H54 (cell line): ENCODE data around the gene CCDC187.

Experiments
- DNase-seq: peaks from one replicate; pipeline ENCODE4 v3.0.0; 2011; ENCODE audit warnings: low spot score, mixed read lengths; ENCODE audit not compliant: insufficient read length
- FAIRE-seq: peaks from 3 replicates; lab custom pipeline; 2011; peaks lifted over from hg19 to GRCh38; lab: Jason Lieb, UNC
- POLR2A ChIP-seq: IDR thresholded peaks from 2 replicates; pipeline ENCODE4 v1.6.1; 2011; ENCODE audit warnings: low read depth, mild to moderate bottlenecking, low read length

CCDC187 gene

GRCh38 chr9:136317695-136318094 lies 13.8 kb upstream of the CCDC187 start:
- no peak for DNase-seq
- no peak for TF ChIP-seq POLR2A
- no peak for FAIRE-seq

GRCh38 chr9:136316896-136317676 lies 13.2 kb upstream of the CCDC187 start:
- TF ChIP-seq POLR2A, result no peak
- no peak for FAIRE-seq
- DNase-seq, result no peak

GRCh38 chr9:136316271-136316751 lies 12.4 kb upstream of the CCDC187 start:
- no peak for DNase-seq
- TF ChIP-seq POLR2A, result no peak
- FAIRE-seq, result no peak

GRCh38 chr9:136314944-136315343 lies 11.1 kb upstream of the CCDC187 start:
- DNase-seq (no peak), FAIRE-seq (no peak)
- no peak for TF ChIP-seq POLR2A

- FAIRE-seq (no peak), DNase-seq (no peak)
- no peak for TF ChIP-seq POLR2A
Measured at GRCh38 chr9:136314056-136314416, 10.1 kb upstream of the CCDC187 start.

GRCh38 chr9:136313111-136314055 lies 9.5 kb upstream of the CCDC187 start:
- DNase-seq, result no peak
- no peak for FAIRE-seq
- no peak for TF ChIP-seq POLR2A

- peak; percentile 96 for DNase-seq
- no peak for TF ChIP-seq POLR2A
- no peak for FAIRE-seq
Measured at GRCh38 chr9:136312436-136312835, 8.5 kb upstream of the CCDC187 start.

- FAIRE-seq (no peak), DNase-seq (no peak)
- TF ChIP-seq POLR2A, result no peak
Measured at GRCh38 chr9:136312009-136312375, 8.1 kb upstream of the CCDC187 start.

- DNase-seq, result peak; percentile 86
- TF ChIP-seq POLR2A, result no peak
- no peak for FAIRE-seq
Measured at GRCh38 chr9:136311051-136312008, 7.4 kb upstream of the CCDC187 start.

GRCh38 chr9:136310273-136311030 lies 6.6 kb upstream of the CCDC187 start:
- TF ChIP-seq POLR2A, result no peak
- DNase-seq (no peak), FAIRE-seq (no peak)

GRCh38 chr9:136309806-136310220 lies 5.9 kb upstream of the CCDC187 start:
- FAIRE-seq (no peak), DNase-seq (no peak)
- TF ChIP-seq POLR2A, result no peak

- FAIRE-seq (no peak), DNase-seq (no peak)
- TF ChIP-seq POLR2A, result no peak
Measured at GRCh38 chr9:136309101-136309801, 5.4 kb upstream of the CCDC187 start.
